HG03457 (cell line): ENCODE data around the gene CAMTA1.

Experiments used
- ATAC-seq: cut with Tn5 transposase; IDR thresholded peaks from one replicate; pipeline ENCODE4 v1.9.1; 2021; ENCODE audit warnings: moderate number of reproducible peaks; ENCODE audit not compliant: unreplicated experiment

Gene CAMTA1

GRCh38 chr1:7458946-7459345 lies 673.7 kb downstream of the CAMTA1 start:
- no peak for ATAC-seq

DNA sequence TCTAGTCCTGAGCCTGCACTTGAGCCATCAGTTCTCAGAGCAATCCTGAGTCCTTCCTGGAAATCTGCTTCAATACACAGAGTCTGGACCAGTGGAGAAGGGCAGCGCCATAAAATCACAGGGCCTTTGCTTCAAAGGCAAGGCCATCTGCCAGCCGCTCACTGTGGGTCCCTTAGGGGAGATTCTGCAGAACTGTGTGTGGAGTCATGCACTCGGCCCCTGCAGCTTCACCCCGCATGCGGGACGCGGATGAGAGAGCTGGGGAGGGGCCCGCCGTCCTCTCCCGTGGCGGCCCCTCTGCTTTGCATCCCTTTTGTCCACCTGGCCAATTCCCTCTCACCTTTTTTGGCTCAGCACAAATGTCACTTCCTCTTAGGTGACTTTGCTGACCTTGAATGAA lies 674.7 kb downstream of the CAMTA1 start:
- no peak for ATAC-seq

GRCh38 chr1:7460807-7461206 lies 675.6 kb downstream of the CAMTA1 start:
- ATAC-seq: no peak

GRCh38 chr1:7462617-7463016 lies 677.4 kb downstream of the CAMTA1 start:
- no peak for ATAC-seq

GRCh38 chr1:7463526-7463925 lies 678.3 kb downstream of the CAMTA1 start:
- no peak for ATAC-seq

DNA sequence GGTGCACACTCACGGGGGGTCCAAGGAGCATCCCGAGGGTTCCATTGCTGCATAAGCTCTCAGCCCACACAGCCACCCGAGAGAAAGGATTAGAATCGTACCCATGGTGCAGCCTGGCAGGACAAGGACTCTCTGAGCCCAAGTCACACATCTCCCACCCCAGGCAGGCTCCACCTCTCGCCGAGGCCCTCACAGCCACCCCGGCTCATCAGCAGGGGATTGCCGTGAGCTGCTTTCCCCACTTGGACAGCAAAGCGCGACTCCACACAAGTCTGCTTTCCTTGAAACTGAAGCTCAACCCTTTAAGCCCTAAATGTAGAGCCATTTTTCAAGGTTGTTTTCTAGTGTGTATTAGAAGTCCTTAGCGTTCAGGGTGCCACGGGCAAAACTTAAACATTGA lies 679.5 kb downstream of the CAMTA1 start:
- ATAC-seq: no peak

DNA sequence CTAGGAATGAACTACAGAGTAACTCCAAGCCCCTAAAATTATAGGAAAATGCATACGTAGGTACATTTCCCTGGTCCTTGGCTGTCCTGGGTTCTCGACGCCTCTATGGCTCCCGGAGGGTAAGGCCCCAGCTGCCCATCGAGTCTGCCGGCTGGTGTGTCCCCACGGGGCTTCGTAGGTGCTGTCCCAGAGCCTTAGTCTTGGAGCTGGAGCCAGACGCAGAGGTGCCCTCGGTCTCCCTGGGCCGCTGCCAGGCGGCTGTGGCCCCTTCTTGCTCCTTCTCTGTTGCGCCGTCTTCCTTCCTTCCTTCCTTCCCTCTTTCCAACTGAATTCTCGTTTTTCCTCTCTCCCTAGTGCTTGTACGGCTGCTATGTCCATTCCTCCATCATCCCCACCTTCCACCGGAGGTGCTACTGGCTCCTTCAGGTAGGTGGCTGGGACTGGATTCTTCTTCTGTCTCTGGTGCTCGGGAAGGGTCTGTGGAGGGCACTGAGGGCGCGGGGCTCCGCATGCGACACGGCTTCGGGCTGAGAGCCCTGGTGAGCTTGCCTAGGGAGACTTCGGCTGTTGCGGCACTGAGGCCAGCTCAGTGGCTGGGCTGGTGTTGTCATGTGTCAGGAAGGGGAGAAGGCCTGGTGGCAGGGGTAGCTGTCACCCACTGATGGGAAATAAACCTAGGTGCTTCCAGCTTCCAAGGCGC lies 682.4 kb downstream of the CAMTA1 start:
- ATAC-seq: no peak

DNA sequence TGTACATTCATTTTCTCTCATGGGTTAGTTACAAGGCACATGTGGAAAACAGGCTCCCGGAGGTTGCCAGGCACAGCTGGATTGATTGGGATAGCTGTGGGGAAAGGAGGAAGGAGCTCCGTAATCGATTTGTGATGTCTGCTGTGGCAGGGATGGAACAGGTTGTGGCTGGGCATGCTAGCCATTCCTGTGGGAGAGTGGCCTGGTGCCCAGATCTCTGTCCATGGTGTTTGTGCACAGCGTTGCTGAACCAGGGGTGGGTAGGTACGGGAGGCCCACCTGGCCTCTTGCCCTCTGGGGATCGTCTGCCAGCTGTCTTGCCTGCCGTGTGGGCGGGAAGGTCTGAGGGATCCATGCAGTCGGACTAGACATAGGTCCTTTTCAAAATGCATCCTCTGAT lies 683.0 kb downstream of the CAMTA1 start:
- no peak for ATAC-seq

DNA sequence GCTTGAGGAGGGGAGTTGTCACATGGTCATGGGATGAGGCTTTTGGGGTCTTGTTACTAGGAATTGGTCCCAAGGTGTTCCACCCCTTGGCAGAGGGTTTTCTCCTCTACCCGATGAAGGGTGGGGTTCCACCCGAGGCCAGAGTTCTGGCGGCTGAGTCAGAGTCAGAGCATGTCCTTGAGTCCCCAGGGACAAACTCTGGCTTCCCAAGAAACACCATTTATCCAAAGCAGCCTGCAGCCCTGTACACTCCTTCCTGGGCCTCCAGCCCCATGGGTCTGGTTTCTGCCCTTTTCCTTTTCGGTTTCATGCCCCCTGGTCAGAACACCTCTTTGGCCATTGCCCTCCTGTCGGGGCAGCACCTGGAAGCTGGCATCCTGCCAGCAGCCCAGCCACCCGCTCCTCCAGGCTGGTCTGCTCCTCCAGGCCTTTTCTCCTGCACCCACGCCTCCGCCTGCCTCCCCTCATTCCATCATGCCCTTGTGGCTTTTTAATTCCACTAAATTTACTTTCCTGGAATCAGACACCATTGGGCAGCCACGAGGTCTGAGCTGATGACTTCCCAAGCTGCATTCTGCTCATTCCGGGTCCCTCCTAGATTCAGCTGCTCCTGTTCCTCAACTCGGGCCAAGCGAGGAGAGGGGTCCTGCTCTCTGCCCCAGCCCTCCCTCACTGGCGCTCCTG lies 684.1 kb downstream of the CAMTA1 start:
- no peak for ATAC-seq

DNA sequence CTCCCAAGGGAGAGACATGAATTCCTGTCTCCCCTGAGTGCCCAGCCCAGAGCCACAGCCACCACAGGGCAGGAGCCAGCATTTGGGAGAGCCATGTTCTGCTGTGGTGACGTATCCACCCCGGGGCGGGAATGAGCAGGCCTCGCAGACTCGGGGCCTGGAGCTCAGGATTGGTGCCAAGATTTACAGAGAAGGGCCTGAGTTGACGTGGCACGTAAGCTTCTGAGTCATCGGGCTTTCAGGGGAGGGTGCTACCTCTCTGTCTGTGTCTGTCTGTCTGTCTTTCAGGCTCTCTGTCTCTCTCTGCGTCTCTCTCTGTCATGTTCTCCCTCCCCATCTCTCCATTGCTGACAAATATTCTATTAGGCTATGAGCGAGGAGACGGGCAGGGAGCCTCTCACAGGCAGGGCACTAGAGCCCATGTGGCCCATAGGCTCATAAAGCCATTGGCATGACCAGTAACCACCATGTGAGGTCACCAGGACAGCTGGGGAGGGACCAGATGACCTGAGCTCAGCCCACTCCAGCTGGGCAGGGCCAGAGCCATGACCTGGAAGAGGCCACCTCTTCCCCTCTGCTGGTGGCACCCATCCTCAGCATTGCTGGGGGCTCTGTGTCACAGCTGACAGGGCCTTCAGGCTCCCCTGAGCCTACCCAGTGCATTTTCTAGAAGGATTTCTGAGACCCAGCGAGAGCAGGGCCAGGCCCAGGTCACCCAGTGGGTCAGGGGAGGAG lies 685.8 kb downstream of the CAMTA1 start:
- ATAC-seq: no peak

DNA sequence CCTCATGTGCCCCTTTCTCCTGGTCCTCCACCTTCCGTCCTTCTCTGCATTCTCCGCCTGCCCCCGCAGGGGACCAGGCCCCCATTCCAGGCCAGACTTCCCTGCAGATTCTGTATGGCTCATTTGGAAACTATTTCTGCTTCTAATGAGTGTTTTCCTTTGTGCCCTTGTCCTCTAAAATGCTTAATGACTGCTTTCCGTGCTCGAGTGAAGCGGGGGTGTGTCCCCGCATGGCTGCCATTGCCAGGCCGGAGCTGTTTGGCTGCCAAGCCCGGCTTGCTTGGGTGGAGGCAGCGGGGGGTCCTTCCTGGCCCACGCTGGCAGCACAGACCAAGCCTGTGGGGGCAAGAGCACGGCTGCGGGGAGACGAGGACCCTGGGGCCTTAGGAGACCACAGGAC lies 686.6 kb downstream of the CAMTA1 start:
- no peak for ATAC-seq

- ATAC-seq: no peak
Observed at GRCh38 chr1:7473223-7474142, 688.2 kb downstream of the CAMTA1 start.

DNA sequence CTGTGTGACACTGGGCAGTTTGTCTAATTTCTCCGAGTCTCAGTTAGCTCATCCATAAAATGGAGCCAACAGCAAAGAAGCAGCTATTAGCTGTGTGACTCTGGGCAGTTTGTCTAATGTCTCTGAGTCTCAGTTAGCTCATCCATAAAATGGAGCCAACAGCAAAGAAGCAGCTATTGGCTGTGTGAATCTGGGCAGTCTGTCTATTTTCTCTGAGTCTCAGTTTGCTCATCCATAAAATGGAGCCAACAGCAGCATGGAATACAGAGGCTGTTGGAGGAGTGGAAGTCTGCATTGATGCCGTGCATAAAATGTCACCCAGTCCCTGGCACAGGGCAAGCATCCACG lies 688.9 kb downstream of the CAMTA1 start:
- no peak for ATAC-seq

GRCh38 chr1:7474786-7475502 lies 689.7 kb downstream of the CAMTA1 start:
- no peak for ATAC-seq

DNA sequence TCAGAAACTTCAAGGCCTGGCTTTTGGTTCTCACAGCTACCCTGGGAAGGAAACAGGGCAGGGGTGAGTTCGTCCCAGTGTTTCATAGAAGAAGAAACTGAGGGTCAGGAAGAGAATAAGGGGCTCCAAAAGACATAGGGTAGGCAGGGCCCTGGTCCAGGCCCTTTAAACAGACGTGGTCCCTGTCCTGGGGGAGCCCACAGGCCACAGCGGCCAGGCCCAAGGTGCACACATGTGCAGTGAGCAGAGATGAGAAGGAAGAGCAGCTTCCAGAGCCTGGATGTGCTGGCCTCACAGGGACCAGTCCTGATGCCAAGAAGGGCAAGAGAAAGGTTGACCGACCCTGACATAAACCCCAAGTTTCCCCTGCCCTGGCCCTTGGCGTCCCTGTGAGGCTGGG lies 690.4 kb downstream of the CAMTA1 start:
- ATAC-seq: no peak

GRCh38 chr1:7476402-7476801 lies 691.1 kb downstream of the CAMTA1 start:
- no peak for ATAC-seq

DNA sequence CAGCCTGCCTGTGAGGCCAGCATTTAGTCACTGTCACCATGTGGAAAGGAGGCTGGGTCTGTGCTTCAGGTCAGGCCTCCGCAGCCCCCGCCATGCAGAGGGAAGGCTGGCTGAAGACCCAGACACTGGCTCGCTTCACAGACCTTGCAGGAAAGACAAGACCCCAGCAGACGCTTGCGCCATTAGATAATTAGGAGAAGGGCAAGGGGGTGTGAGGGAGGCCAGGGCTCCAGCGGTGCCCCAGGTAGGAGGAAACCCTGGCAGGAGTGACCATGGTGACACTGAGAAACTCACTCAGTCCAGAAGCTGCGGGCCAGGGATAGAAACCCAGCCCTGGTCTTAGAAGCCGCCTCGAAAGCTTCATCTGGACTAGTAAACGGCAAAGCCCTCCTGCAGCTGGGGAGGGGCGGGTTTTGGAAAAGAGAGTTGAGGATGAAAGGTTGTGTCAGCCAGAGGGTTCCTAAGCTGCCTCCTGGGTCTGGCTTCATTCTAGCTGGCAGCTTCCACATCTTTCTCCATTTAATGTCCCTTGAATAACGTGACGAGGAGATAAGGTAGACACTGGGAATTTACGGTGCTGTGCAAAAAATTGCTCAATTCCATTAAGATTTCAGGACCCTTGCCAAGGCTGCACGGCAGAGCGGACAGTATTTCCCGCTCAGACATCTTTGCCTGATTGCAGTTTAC lies 691.8 kb downstream of the CAMTA1 start:
- ATAC-seq: no peak

GRCh38 chr1:7477593-7477992 lies 692.3 kb downstream of the CAMTA1 start:
- no peak for ATAC-seq

DNA sequence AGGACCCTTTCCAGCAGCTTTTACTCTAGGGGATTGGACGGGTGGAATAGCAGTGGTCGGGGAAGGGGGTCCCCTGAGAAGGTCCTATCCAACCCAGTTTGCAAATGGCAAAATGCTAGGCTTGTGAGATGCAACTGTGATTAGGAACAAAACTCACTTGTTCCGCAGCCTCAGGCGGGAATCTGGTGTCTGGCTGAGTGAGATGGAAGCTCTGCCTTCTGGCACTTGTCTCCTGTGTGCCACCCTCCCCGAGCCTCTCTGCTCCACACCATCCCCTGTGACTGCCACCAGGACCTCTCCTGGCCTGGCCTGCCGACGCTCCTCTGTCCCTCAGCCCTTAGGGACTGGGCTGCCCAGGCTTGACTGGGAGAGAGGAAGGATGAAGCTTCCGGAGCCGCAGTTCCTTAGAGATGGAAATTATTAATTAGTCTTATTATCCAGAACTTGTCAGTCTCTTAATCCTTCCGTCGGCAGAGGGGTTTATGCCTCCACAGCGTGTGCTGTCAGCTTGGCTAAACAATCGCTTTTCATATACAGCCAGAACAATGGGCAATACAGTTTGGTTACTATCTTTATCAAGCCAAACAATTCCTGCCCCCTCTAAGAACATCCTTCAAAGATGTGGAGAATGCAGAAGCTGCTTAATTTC lies 693.0 kb downstream of the CAMTA1 start:
- ATAC-seq: no peak
